IPS-NIHi11 (cell line): Measurements from ENCODE around the gene RAB30.
A peak's percentile ranks its signal among the peaks of the same experiment; 100 is the strongest.
"Not testable (repeated sequence)": the region's sequence is repeated elsewhere in the genome, so short reads cannot be mapped to it uniquely, and the experiment has no call there.

ENCODE experiments used
- DNase-seq: peaks from one replicate; pipeline ENCODE4 v3.0.0; 2012; ENCODE audit warnings: mixed read lengths, low spot score

Gene RAB30

GRCh38 chr11:83009999-83010398 is 61.7 kb downstream of the RAB30 start:
- no peak for DNase-seq

- DNase-seq: not testable (repeated sequence)
Measured at GRCh38 chr11:83009136-83009535, 62.6 kb downstream of the RAB30 start.

- DNase-seq: no peak
Measured at GRCh38 chr11:83008581-83008923, 63.1 kb downstream of the RAB30 start.

DNA sequence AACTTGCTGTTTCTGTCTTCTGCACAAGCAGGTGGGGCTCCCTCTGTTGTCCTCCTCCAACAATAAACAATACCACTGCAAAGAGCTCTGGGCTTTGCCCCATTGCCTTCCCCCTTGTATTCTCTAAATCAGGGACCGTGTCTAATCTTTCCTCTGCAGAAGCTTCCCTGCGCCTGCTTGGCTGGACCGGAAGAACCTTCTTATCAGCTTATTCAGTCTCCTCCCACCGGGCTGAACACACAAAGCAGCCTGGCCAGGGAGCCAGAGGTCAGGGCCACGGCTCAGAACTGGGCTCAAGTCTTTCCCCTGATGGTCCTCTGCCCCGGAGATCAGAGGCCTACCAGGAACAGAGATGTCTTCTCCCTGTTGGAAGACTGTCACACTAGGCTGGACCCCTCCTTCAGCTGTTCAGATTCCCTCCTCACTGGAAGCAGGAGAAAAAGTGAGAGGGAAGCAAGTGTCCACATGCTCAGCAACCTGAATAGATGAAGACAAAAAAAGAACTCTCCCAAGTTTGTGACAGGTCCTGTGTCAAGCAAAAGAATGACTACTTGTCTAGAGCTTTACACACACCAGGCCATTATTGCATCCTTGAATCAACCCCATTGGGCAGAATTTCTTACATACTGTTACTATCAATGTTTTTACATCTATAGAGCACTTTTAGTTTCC is 63.7 kb downstream of the RAB30 start:
- peak; percentile 35 for DNase-seq

- DNase-seq: no peak
Measured at GRCh38 chr11:83007477-83007876, 64.2 kb downstream of the RAB30 start.

DNA sequence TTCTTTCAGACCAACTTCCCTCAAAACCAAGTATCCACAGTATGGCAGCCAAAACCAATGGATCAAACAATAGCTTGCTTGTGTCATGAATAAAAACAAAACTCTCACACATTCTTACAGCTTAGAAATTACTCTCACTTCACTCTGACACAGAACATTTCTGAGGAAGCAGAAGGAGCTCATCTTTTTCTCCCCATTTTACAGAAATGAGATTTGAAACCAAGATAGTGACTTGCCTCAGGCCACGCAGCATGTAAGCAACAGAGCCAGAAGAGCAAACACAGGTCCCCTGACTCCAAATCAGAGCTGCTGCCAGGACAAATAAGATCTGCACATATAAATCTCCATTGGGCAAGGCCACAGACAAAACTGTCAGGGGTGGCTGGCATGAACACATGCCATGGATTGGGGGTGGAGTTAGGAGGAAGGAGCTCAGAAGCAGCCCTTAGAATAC is 64.8 kb downstream of the RAB30 start:
- no peak for DNase-seq

DNA sequence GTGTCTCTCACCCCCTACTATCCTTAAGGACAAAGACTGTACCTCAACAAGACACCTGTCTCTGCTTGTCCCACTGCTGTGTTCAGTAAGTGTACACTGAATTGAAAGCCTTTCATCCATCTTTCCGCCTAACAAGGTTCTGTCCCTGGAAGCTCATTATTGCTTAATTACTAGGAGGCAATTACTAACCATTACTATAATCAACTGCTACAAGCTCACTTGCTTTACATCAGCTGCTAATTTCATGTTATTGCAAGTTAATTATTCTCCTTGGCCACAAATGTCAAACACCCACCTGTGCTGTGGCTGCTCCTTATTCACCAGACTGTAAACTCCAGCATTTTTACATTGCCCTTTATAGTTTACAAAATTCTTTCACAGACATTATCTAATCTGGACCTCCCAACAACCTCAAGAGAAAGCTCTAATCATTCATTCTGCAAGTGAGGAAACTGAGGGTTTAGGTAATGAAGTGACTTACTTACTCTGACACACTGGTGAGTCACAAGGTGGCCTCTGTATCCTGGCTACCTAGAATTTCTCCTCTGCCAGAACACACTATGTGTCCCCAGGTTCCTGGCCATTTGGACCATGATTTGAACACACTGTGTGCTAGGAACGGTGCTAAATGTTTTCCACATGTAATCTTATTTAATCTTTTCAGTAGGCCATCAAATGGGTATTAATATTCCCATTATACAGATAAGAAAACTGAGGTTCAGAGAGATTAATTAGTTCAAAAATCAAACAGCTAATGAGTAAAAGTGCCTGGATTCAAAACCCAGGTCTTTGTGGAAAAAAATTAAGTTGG is 66.7 kb downstream of the RAB30 start:
- DNase-seq: no peak

- no peak for DNase-seq
Measured at GRCh38 chr11:83002522-83002921, 69.2 kb downstream of the RAB30 start.

DNA sequence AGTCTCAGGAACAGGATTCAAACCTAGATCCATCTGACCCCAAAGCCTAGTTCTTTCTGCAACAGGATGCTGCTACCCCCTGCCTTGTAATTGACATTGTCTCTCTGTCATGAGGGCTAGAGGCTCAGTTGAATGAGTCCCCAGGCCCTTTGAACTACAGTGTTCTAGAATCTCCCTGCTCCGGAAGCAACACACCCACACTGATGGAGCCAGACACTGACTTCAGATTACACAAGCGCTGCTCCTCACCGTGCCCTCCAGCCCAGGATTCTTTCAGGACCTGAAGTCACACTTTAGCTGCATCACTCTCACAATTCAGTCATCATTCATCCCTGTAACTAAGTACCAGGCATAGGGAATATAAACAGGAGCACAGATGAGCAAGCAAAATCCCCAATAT is 69.6 kb downstream of the RAB30 start:
- DNase-seq: no peak

DNA sequence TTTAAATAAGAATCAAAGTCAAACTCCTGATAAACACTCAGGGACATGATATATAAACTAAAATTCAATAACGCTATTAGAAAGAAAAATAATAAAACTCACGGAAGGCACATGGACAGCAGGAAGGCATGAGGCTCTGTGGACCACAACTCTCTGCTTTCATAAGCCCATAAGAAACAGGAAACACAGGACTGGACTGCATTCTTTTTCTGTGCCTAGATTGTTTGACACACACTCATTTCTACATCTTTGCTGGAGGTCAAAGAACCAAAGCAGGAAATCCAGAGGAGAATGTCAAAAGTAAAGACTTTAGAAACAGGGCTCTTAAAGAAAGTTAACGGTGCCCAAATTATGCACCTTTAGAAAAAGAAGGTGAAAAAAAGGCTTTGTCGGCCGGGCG is 71.3 kb downstream of the RAB30 start:
- no peak for DNase-seq

DNA sequence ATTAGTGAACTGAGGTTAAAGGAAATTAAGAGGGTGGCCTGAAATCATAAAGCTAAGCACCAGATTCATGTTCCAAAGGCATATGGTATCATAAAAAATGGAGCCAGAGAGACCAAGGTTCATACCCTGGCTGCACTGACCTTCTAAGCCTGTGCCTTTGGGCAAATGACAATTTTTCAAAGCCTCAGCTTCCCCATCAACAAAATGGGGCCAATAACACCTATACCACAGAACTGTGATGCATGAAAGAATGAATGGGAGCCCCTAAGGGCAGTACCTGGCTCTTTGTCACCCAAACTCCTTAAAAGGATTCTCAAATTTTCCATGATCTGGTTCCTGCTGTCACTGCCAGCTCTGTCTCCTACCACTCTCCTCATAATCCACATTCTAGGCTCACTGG is 72.5 kb downstream of the RAB30 start:
- DNase-seq: no peak

GRCh38 chr11:82998697-82999096 is 73.0 kb downstream of the RAB30 start:
- DNase-seq: no peak

GRCh38 chr11:82996966-82997606 is 74.6 kb downstream of the RAB30 start:
- DNase-seq: no peak

- DNase-seq: no peak
Measured at GRCh38 chr11:82995754-82996398, 75.8 kb downstream of the RAB30 start.

- DNase-seq: no peak
Measured at GRCh38 chr11:82995235-82995634, 76.5 kb downstream of the RAB30 start.

DNA sequence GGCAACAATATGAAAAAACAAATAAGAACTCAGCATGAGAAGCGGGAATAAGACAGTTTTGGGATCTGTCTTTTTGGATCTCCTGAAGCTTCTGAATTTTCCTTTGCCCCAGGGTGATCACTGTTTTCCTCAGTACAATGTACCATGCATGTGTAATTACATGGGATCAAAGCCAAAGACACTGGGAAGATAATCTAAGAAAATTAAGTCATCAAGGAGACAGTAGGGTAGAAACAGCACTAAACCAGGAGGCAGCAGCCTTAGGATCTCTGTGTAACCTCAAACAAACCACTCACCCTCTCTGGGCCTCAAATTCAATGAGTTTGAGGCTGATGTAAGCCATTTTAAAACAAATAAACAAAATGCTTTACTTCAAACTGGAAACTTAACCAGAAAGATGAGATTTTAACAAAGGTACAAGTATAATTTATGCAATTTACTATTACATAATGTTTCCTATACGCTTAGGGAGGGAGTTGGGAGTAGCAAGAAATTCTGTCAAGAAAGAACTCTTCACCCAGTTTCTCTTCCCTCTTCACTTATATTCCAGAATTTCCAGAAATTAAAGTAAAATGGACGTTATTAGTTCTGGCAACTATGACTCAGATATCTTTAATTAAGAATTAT is 77.0 kb downstream of the RAB30 start:
- no peak for DNase-seq

DNA sequence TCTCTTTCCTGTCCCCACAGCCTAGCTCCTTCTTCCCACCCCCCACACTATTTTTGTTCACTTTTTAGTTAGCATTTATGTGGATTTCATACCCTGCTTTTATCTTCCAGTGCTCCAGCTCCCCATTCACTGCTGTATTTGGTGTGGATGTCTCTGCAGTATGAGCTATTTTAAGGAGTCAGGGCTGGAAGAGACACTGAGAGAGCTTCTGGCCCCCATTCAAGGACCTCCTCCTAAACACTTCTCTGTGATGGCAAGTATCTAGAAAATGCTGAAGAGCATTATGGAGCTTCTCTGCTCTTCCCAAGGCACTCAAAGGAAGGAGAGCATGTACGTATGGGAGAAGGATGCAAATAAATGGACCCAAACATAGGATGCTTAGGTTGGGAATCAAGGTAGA is 79.5 kb downstream of the RAB30 start:
- DNase-seq: no peak

DNA sequence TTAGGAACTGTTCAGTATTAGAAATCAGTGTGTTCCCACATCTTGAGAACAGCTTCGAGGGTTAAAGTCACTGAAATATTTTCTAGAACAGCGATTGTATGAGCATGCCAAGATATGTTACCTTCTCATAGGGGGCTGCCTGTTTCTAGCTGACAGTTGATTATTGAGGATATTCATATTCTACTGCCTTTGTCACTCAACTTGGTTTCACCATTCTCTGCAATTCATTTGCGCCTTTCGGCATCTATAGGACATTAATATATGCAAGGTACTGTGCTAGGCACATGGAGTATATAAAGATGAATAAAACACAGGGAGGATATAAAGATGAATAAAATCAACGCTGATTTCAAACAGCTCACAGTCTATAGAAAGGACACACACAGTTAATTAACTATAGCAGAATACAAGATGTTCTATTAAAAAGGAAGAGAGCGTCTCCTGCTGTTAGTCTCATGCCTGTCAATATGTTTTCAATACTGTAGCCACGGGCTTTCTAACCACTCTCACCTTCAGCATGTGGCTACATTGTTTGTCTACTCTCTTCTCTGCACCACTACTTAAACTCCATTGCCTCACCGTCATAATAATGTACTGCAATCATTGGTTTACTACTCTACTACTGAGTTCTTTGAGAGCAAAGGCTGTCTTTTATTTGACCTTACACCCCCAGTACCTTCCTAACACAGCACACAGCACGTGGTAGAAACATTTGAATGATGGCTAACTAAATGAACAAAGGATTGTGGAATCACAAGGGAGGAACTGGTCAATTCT is 81.9 kb downstream of the RAB30 start:
- DNase-seq: no peak

DNA sequence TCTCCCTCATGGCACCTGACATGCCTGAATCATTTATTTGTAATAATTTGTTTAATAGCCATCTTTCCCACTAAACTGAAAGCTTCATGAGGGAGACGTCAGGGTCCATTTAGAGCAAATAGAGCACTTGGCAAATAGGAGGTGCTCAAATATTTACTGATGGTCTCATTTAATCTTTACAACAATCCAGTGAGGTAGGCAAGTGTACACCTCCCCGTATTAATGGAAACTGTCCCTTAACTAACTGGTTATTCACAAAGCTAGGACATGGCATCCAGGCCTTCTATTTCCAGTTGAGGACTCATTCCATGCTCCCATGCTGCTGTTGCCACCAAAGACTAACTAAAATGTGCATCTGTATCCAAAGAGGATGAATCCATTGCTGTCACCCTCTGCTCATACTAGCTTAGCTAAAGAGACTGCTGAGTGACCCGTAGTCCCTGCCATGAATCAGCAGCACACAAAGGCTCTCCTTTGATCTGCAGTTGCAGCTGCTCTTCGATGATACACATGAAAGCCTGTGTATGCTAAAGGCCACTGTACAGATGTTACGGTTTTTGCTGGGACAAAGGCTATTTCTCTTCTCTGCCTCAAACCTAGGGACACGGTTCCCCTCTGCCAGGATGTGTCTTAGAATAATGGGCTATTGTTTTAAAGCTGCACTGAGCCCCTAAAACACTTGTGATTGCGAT is 82.6 kb downstream of the RAB30 start:
- no peak for DNase-seq

DNA sequence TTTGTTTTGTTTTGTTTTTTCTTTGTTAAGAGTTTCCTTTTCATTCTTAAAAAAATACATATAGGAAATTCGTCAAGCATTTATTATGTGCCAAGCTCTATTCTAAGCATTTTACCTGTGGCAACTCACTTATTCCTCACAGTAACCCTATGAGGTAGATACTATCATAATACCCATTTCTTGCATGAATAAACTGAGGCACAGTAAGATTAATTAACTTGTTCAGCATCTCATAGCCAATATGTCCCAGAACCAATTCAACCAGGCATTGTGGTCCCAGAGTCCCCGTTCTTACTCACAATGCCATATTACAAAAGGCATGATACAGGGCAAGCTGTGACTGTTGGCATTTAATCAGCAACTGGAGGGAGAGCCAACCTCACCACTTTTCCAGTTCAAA is 83.7 kb downstream of the RAB30 start:
- no peak for DNase-seq

GRCh38 chr11:82986446-82986845 is 85.3 kb downstream of the RAB30 start:
- DNase-seq: no peak
